ENCODE measurements around the gene LRRC9.

LRRC9 gene

DNA sequence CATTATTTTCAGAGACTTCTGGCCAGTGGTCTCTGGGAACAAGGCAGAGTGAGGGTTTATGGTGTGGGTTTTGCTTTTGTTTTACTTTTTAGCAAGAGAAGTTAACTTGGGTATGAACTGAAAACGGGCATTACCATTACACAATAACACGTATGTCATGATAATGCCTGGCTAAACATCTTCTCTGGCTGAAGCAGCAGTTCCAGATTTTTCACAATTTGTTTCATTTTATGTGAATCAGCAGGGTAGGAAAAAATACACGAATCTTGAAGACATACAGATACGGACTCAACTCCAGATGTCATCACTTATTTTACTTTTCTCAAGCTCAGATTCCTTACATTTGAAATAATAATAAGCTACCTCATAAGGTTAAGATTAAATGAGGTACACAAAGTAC, 169.3 kb downstream of the LRRC9 start:
- H3K27ac ChIP-seq, result no peak overlapping the region
- DNase-seq, result no peak
- no peaks in the 10 kb centered on the region for H3K9me3 ChIP-seq
- TF ChIP-seq CTCF (IDR thresholded peaks at IDR 0.05), result no peak
- H3K36me3 ChIP-seq, result no peaks in the 10 kb centered on the region
- H3K27me3 ChIP-seq, result no peaks in the 10 kb centered on the region
- intact Hi-C loops (cut with DNase I; ENCODE audit: low total_unique reads), result no loop called here
- H3K4me3 ChIP-seq, result no peak overlapping the region
- peaks cover 0 to 15% (median 4%) of the 10 kb centered on the region in 4 donors for H3K4me1 ChIP-seq

DNA sequence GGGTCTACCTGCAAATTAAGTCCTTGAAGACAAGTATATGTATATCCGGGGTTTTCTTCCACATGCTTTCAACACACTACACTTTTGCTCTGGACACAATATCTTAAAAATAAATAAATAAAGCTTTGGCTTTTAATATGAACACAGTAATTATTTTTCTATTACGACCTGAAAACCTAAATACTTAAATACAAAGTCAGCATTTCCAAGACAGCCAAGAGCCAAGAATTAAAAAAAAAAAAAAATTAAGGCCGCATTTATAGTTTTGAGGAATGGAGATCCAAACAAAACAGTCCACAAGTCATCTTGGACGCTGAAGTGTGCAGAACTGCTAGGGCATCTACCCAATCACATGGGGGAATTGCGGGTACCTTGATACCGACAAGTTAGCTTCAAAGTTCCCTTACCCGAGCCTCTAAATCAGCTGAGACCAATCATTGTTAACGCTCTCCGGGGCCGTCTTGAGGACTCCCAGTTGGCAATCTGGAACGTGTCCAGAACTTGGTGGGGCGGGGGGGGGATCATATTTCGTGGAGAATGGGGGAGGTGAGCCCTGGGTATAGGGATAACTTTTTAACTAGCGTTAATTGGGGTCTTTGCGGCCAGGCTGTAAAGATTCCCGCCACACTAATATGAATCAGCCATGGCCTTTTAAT, 171.0 kb downstream of the LRRC9 start:
- H3K36me3 ChIP-seq, result no peaks in the 10 kb centered on the region
- no peak for TF ChIP-seq CTCF (IDR thresholded peaks at IDR 0.05)
- intact Hi-C loops (cut with DNase I; ENCODE audit: low total_unique reads), result loop anchor here (5.0 to 10.0 kb wide), 2 partner anchors 71 to 154 kb away; partner anchors contain the start of gene PPM1A
- no peaks in the 10 kb centered on the region for H3K9me3 ChIP-seq
- peak overlapping the region; percentile 74 to 75 for H3K4me3 ChIP-seq
- peaks cover 0 to 32% (median 7%) of the 10 kb centered on the region in 4 donors for H3K4me1 ChIP-seq
- H3K27me3 ChIP-seq, result no peaks in the 10 kb centered on the region
- peak overlapping the region; percentile 96 to 97 for H3K27ac ChIP-seq
- DNase-seq, result peak; percentile 26 to 75

GRCh38 chr14:60091550-60092525, 171.9 kb downstream of the LRRC9 start, which contains the start of gene PCNX4:
Gene PCNX4 (plus strand): TSS chr14:60091923. CDS start chr14:60107639, 15,716 bp downstream.
- DNase-seq, result peak; percentile 96 to 99
- TF ChIP-seq CTCF (IDR thresholded peaks at IDR 0.05), result no peak
- peak within 1 kb of the TSS; percentile 74 to 75 for H3K4me3 ChIP-seq
- intact Hi-C loops (cut with DNase I; ENCODE audit: low total_unique reads), result loop anchor here (5.0 to 10.0 kb wide), 2 partner anchors 70 to 153 kb away; partner anchors contain the start of gene PPM1A
- H3K27me3 ChIP-seq, result no peaks in the 10 kb centered on the region
- no peaks in the 10 kb centered on the region for H3K36me3 ChIP-seq
- no peaks in the 10 kb centered on the region for H3K9me3 ChIP-seq
- peaks cover 0 to 35% (median 7%) of the 10 kb centered on the region in 4 donors for H3K4me1 ChIP-seq
- H3K27ac ChIP-seq, result peak within 1 kb of the TSS; percentile 96 to 97

GRCh38 chr14:60092526-60092920, 172.6 kb downstream of the LRRC9 start:
- Histone ChIP-seq H3K4me3 (peak overlapping the region; percentile 74 to 75), H3K4me1 (peaks cover 0 to 35% (median 7%) of the 10 kb centered on the region in 4 donors), H3K36me3 (no peaks in the 10 kb centered on the region), H3K9me3 (no peaks in the 10 kb centered on the region), H3K27ac (peak overlapping the region; percentile 96 to 97), H3K27me3 (no peaks in the 10 kb centered on the region)
- TF ChIP-seq CTCF (IDR thresholded peaks at IDR 0.05), result no peak
- intact Hi-C loops (cut with DNase I; ENCODE audit: low total_unique reads), result loop anchor here (5.0 to 10.0 kb wide), 2 partner anchors 70 to 152 kb away; partner anchors contain the start of gene PPM1A
- no peak for DNase-seq

DNA sequence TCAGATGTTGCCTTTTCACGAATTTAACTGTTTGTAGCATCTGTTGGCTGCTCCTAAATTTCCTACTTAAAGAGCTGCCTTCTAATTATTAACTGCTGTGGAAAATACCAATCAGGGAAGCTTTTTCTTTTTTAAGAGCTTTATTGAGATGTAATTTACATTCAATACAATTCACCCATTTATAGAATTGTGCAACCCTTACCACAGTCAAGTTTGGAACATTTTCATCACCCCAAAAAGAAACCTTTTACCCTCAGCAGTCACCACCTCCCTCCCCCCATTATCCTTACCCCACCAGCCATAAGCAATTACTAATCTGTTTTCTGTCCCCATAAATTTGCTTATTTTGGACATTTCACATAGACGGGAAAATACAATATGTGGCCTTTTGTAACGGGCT, 173.1 kb downstream of the LRRC9 start:
- H3K4me1 ChIP-seq, result peaks cover 0 to 35% (median 7%) of the 10 kb centered on the region in 4 donors
- TF ChIP-seq CTCF (IDR thresholded peaks at IDR 0.05), result no peak
- no peak for DNase-seq
- H3K36me3 ChIP-seq, result no peaks in the 10 kb centered on the region
- H3K27ac ChIP-seq, result peak overlapping the region; percentile 96 to 97
- H3K9me3 ChIP-seq, result no peaks in the 10 kb centered on the region
- H3K4me3 ChIP-seq, result peak overlapping the region; percentile 74 to 75
- H3K27me3 ChIP-seq, result no peaks in the 10 kb centered on the region
- intact Hi-C loops (cut with DNase I; ENCODE audit: low total_unique reads), result loop anchor here (5.0 to 10.0 kb wide), 2 partner anchors 69 to 152 kb away; partner anchors contain the start of gene PPM1A

Data from tibial artery (tissue), 4 donors.